Kidney epithelial cell (primary cell): ENCODE measurements around the gene VAV2. TPM values are rescaled to one million over a fixed set of nuclear protein-coding genes. Genes with fewer than 3 reads are reported as not detected.

Experiments
- DNase-seq: peaks from one replicate; pipeline ENCODE4 v3.0.0-alpha.2; 2010; ENCODE audit warnings: low read depth
- H3K27me3 ChIP-seq: 2 replicates; pipeline ENCODE4 v1.6.0; 2011; ENCODE audit warnings: low read length; ENCODE audit not compliant: control insufficient read depth, insufficient read depth
- H3K36me3 ChIP-seq: 2 replicates; pipeline ENCODE4 v1.5.1; 2011; ENCODE audit warnings: low read length; ENCODE audit not compliant: control insufficient read depth, insufficient read depth
- H3K4me3 ChIP-seq: 2 replicates; pipeline ENCODE4 v1.5.1; 2011; ENCODE audit warnings: low read depth, mild to moderate bottlenecking, control low read depth, low read length
- CTCF ChIP-seq: IDR thresholded peaks from 2 replicates; pipeline ENCODE4 v1.5.1; 2011; ENCODE audit warnings: mild to moderate bottlenecking, moderate library complexity, low read length, control low read depth, inconsistent platforms; ENCODE audit not compliant: insufficient read depth, poor library complexity, severe bottlenecking
- total RNA-seq: library from RNA; depleted of rRNA; stranded (reverse); fragments of >200 nt; gene quantifications from 2 replicates; pipeline ENCODE4 v1.2.3, GENCODE V29; 2015

The VAV2 gene
- 37.8 and 48.3 TPM in 2 replicates for total RNA-seq

- no peak for TF ChIP-seq CTCF
- Histone ChIP-seq H3K4me3 (peak within 1 kb of the TSS; percentile 78), H3K36me3 (no peaks in the 10 kb centered on the region), H3K27me3 (no peaks in the 10 kb centered on the region)
- no peak for DNase-seq
These were observed at the start of gene VAV2 for GRCh38 chr9:133991964-133992779. Gene VAV2, minus strand, starts transcription at chr9:133992324. Its CDS starts 46 bp downstream, at chr9:133992278.

GRCh38 chr9:134041649-134041962, 49.5 kb upstream of the VAV2 start:
- Histone ChIP-seq H3K4me3 (no peak overlapping the region), H3K36me3 (peaks cover 4% of the 10 kb centered on the region), H3K27me3 (no peaks in the 10 kb centered on the region)
- TF ChIP-seq CTCF = no peak
- no peak for DNase-seq

- Histone ChIP-seq H3K27me3 (no peaks in the 10 kb centered on the region), H3K4me3 (no peak overlapping the region), H3K36me3 (peaks cover 4% of the 10 kb centered on the region)
- no peak for DNase-seq
- TF ChIP-seq CTCF = no peak
These were observed 48.9 kb upstream of the VAV2 start for GRCh38 chr9:134040781-134041648.

- TF ChIP-seq CTCF = no peak
- Histone ChIP-seq H3K36me3 (peaks cover 4% of the 10 kb centered on the region), H3K27me3 (no peaks in the 10 kb centered on the region), H3K4me3 (no peak overlapping the region)
- no peak for DNase-seq
These were observed 48.0 kb upstream of the VAV2 start for GRCh38 chr9:134040176-134040565.

GRCh38 chr9:134039386-134040175, 47.5 kb upstream of the VAV2 start:
- H3K36me3 ChIP-seq = peaks cover 2% of the 10 kb centered on the region
- no peak overlapping the region for H3K4me3 ChIP-seq

More at GRCh38 chr9:134039386-134040175, 47.5 kb upstream of the VAV2 start:
- DNase-seq = no peak
- no peaks in the 10 kb centered on the region for H3K27me3 ChIP-seq
- TF ChIP-seq CTCF = no peak
